ENCODE results near the gene SMARCD3. TPM values are rescaled to one million over a fixed set of nuclear protein-coding genes. Genes with fewer than 3 reads are reported as not detected.

Gene SMARCD3
- total and polyA plus RNA-seq, 12 donors, result 77.7 to 175 (median 97.6) TPM

- Histone ChIP-seq H3K4me3 (peak overlapping the region; percentile 63 to 80 (median 74)), H3K36me3 (peaks cover 0 to 11% (median 0%) of the 10 kb centered on the region in 9 donors), H3K27ac (peak overlapping the region; percentile 12 to 98 (median 96)), H3K9me3 (no peaks in the 10 kb centered on the region), H3K27me3 (peaks cover 0 to 67% (median 6%) of the 10 kb centered on the region in 7 donors), H3K4me1 (peaks cover 21 to 85% (median 78%) of the 10 kb centered on the region in 9 donors)
- ATAC-seq (peak in 2 of 8 donors; percentile 4 to 20), DNase-seq (no peak)
- intact Hi-C loops (cut with DNase I), result loop anchor here in 6 of 10 donors (2.0 to 10.0 kb wide), 4 partner anchors 55 to 122 kb away; partner anchors contain the start of gene ASB10 (in 1 of the 6)
- TF ChIP-seq, protein P1, sequence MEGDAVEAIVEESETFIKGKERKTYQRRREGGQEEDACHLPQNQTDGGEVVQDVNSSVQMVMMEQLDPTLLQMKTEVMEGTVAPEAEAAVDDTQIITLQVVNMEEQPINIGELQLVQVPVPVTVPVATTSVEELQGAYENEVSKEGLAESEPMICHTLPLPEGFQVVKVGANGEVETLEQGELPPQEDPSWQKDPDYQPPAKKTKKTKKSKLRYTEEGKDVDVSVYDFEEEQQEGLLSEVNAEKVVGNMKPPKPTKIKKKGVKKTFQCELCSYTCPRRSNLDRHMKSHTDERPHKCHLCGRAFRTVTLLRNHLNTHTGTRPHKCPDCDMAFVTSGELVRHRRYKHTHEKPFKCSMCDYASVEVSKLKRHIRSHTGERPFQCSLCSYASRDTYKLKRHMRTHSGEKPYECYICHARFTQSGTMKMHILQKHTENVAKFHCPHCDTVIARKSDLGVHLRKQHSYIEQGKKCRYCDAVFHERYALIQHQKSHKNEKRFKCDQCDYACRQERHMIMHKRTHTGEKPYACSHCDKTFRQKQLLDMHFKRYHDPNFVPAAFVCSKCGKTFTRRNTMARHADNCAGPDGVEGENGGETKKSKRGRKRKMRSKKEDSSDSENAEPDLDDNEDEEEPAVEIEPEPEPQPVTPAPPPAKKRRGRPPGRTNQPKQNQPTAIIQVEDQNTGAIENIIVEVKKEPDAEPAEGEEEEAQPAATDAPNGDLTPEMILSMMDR (IDR thresholded peaks at IDR 0.05), result no peak
- 27 to 39% methylated on average over 4 of the region's 4 CpGs for WGBS, 2 donors
These were observed 1.5 kb downstream of the SMARCD3 start for GRCh38 chr7:151246851-151247580.

- no peaks in the 10 kb centered on the region for H3K9me3 ChIP-seq
- H3K4me3 ChIP-seq, result peak overlapping the region in 7 of 10 donors; percentile 39 to 80 (median 75)
- peaks cover 0 to 18% (median 6%) of the 10 kb centered on the region in 9 donors for H3K36me3 ChIP-seq
- peaks cover 0 to 62% (median 6%) of the 10 kb centered on the region in 7 donors for H3K27me3 ChIP-seq
- ATAC-seq (no peak), DNase-seq (no peak)
- intact Hi-C loops (cut with DNase I), result loop anchor here in 6 of 10 donors (2.0 to 10.0 kb wide), 4 partner anchors 56 to 121 kb away; partner anchors contain the start of gene ASB10 (in 1 of the 6)
- peak overlapping the region in 7 of 10 donors; percentile 88 to 98 (median 97) for H3K27ac ChIP-seq
- WGBS, 2 donors, result 47 to 51% methylated on average over 13 of the region's 13 CpGs
- TF ChIP-seq, protein P1 (IDR thresholded peaks at IDR 0.05), result no peak
- H3K4me1 ChIP-seq, result peaks cover 21 to 83% (median 76%) of the 10 kb centered on the region in 9 donors
These were observed 2.2 kb downstream of the SMARCD3 start for GRCh38 chr7:151246102-151246850.

DNA sequence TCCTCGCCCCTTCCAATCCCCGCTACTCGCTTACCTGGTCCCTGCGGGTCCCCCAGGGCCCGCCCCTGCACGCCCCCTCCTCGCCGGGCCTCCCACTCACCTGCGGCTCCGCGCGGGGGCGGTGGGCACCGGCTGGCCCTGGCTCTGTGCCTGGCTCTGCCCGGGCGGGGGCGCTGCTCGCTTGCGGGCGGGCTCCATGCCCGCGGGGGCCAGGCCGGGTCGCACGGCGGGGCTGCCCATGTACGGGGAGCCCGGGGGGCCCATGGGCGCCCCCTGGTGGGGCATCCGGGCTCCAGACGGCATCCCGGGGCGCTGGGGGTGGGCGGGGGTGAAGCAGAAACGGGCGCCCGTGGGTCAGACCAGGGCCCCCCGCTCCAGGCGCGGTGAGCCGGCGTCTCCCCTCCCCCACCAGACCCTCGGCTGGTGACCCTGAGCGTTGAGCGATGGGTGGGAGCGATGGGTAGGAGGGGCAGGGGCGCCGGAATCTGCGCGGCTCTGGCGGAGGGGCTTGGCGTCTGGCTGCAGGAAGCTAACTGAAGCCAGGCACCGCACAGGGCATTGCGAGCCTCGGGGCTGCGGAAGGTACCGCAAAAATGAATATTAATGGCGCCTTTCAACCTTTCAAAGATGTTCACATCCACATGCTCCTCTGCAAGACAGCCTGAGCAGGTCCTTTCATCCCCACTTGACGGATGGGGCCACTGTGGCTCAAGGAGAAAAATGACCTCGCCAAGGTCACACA is 3.0 kb downstream of the SMARCD3 start:
- Histone ChIP-seq H3K27me3 (peaks cover 0 to 54% (median 6%) of the 10 kb centered on the region in 7 donors), H3K4me3 (peak overlapping the region in 9 of 10 donors; percentile 17 to 75 (median 39)), H3K4me1 (peaks cover 21 to 83% (median 73%) of the 10 kb centered on the region in 9 donors), H3K36me3 (peaks cover 0 to 26% (median 7%) of the 10 kb centered on the region in 9 donors), H3K9me3 (no peaks in the 10 kb centered on the region), H3K27ac (peak overlapping the region in 7 of 10 donors; percentile 20 to 98 (median 96))
- WGBS, 2 donors, result 7 to 9% methylated on average over 60 of the region's 60 CpGs
- ATAC-seq, result peak in 3 of 8 donors; percentile 4 to 12 (median 9)
- TF ChIP-seq, protein P1 (IDR thresholded peaks at IDR 0.05), result peak; percentile 48 to 73 (median 63)
- peak in 1 of 2 donors; percentile 53 for DNase-seq
- intact Hi-C loops (cut with DNase I), result loop anchor here in 8 of 10 donors (2.0 to 10.0 kb wide), 4 partner anchors 57 to 121 kb away; partner anchors contain the start of gene ASB10 (in 1 of the 8)

All from heart right ventricle (tissue), 16 donors.